HepG2 (cell line): Measurements from ENCODE around the gene TRIM2. TPM values are rescaled to one million over a fixed set of nuclear protein-coding genes. Genes with fewer than 3 reads are reported as not detected.

Experiments
- ATAC-seq: fragments of 200-7000 bp; cut with Tn5 transposase; 3 replicates; pipeline ENCODE4 v1.9.1; 2020; ENCODE audit warnings: mild to moderate bottlenecking, moderate library complexity
- BruUV-seq: library from RNA; stranded (reverse); fragments of 400-500 nt; replicated peaks from 2 replicates; lab custom pipeline; 2021; lab: Mats Ljungman, UMichigan
- CTCF ChIA-PET: fragments of 300-600 bp; formaldehyde crosslinking; extraction: SDS; loops from one replicate; lab custom pipeline; 2021; ENCODE audit warnings: low total read pairs, inconsistent platforms, low intra/inter-chr PET ratio; lab: Yijun Ruan, JAX
- POLR2A ChIA-PET: fragments of 350-600 bp; sonication (Branson Sonifier 250); formaldehyde crosslinking; loops from one replicate; lab custom pipeline; 2020; ENCODE audit warnings: antibody characterized with exemption, inconsistent platforms; lab: Yijun Ruan, JAX
- DNase-seq: peaks from one replicate; pipeline ENCODE4 v3.0.0-alpha.2; 2015; ENCODE audit warnings: low spot score
- FAIRE-seq: peaks from 3 replicates; lab custom pipeline; 2011; peaks lifted over from hg19 to GRCh38; lab: Jason Lieb, UNC
- H2AFZ ChIP-seq: one replicate; pipeline ENCODE4 v1.6.1; 2011; ENCODE audit warnings: low read length, inconsistent platforms
- H3K27ac ChIP-seq: fragments of 300-600 bp; 3 replicates; pipeline ENCODE4 v1.8.0; 2011; ENCODE audit warnings: mixed run types, mild to moderate bottlenecking, mixed read lengths, low read length, inconsistent platforms; ENCODE audit not compliant: insufficient read depth; ENCODE audit errors: extremely low read length
- H3K27me3 ChIP-seq, 2 experiments: fragments of 200-600 bp in 1 of 2; 2 replicates in 1 of 2; 3 replicates in 1 of 2; pipeline versions ENCODE4 v1.6.0 to v1.8.0; 2011; ENCODE audit warnings: low read length in 2 of 2, mild to moderate bottlenecking in 2 of 2, moderate library complexity in 2 of 2, inconsistent platforms in 1 of 2; ENCODE audit not compliant: insufficient read depth in 2 of 2, control insufficient read depth in 1 of 2
- H3K36me3 ChIP-seq, 2 experiments: fragments of 200-600 bp in 1 of 2; replicated peaks in 1 of 2; 2 replicates in 1 of 2; 3 replicates in 1 of 2; pipeline versions ENCODE4 v1.5.1 to v1.8.0; 2011; ENCODE audit warnings: low read length in 2 of 2, inconsistent platforms in 1 of 2; ENCODE audit not compliant: insufficient read depth in 2 of 2, control insufficient read depth in 1 of 2
- H3K4me1 ChIP-seq: 2 replicates; pipeline ENCODE4 v1.5.1; 2012; ENCODE audit warnings: low read length, inconsistent platforms; ENCODE audit not compliant: insufficient read depth
- H3K4me2 ChIP-seq: 2 replicates; pipeline ENCODE4 v1.6.0; 2011; ENCODE audit warnings: low read depth, low read length, inconsistent platforms
- H3K4me3 ChIP-seq, 3 experiments: fragments of 200-600 bp in 1 of 3; sonication (generic), shearing (Covaris generic) in 1 of 3; replicated peaks in 1 of 3; 2 replicates each; pipeline ENCODE4 v1.5.1; 2011 to 2016; ENCODE audit warnings: low read length in 3 of 3, inconsistent platforms in 2 of 3, low read depth in 2 of 3, mild to moderate bottlenecking in 2 of 3, control low read depth in 1 of 3, mixed read lengths in 1 of 3; ENCODE audit not compliant: insufficient read depth in 1 of 3
- H3K79me2 ChIP-seq: one replicate; pipeline ENCODE4 v1.6.1; 2011; ENCODE audit warnings: low read length, inconsistent platforms; ENCODE audit not compliant: insufficient read depth
- H3K9ac ChIP-seq: 2 replicates; pipeline ENCODE4 v1.6.0; 2011; ENCODE audit warnings: mild to moderate bottlenecking, low read depth, low read length, inconsistent platforms; ENCODE audit not compliant: insufficient read depth
- H3K9me3 ChIP-seq: 2 replicates; pipeline ENCODE4 v1.5.1; 2012; ENCODE audit warnings: mild to moderate bottlenecking, low read length
- H4K20me1 ChIP-seq: 2 replicates; pipeline ENCODE4 v1.6.0; 2011; ENCODE audit warnings: inconsistent platforms, mild to moderate bottlenecking, low read length, moderate library complexity; ENCODE audit not compliant: insufficient read depth
- CEBPB ChIP-seq: IDR thresholded peaks from 2 replicates; pipeline ENCODE4 v1.6.1; 2011; ENCODE audit warnings: low read depth, low read length, improper control_type of control experiment, borderline replicate concordance
- CHCHD3 ChIP-seq: sonication (generic); formaldehyde crosslinking; IDR thresholded peaks from 2 replicates; pipeline ENCODE4 v1.8.0; 2022; ENCODE audit warnings: mild to moderate bottlenecking, missing genetic modification reagents, moderate library complexity
- FOSL2 ChIP-seq: sonication (generic); formaldehyde crosslinking; IDR thresholded peaks from 2 replicates; pipeline ENCODE4 v1.4.0; 2020; ENCODE audit warnings: missing genetic modification reagents
- JARID2 ChIP-seq: sonication (generic); formaldehyde crosslinking; IDR thresholded peaks from 2 replicates; pipeline ENCODE4 v1.8.1; 2023; ENCODE audit warnings: missing genetic modification reagents, inconsistent platforms; ENCODE audit not compliant: insufficient replicate concordance
- KDM2A ChIP-seq: sonication (generic); formaldehyde crosslinking; IDR thresholded peaks from 2 replicates; pipeline ENCODE4 v1.4.0; 2020; ENCODE audit warnings: low read depth, missing genetic modification reagents, borderline replicate concordance
- SRY ChIP-seq: sonication (generic); formaldehyde crosslinking; IDR thresholded peaks from 2 replicates; pipeline ENCODE4 v1.8.0; 2022; ENCODE audit warnings: mild to moderate bottlenecking, missing genetic modification reagents
- ZC3H13 ChIP-seq: sonication (generic); formaldehyde crosslinking; IDR thresholded peaks from 2 replicates; pipeline ENCODE4 v1.8.1; 2023; ENCODE audit warnings: mild to moderate bottlenecking, missing genetic modification reagents, moderate library complexity
- ZNF253 ChIP-seq: sonication (generic); formaldehyde crosslinking; IDR thresholded peaks from 2 replicates; pipeline ENCODE4 v1.8.0; 2022; ENCODE audit warnings: mild to moderate bottlenecking, missing genetic modification reagents, borderline replicate concordance
- ZNF598 ChIP-seq: sonication (generic); formaldehyde crosslinking; IDR thresholded peaks from 2 replicates; pipeline ENCODE4 v1.5.1; 2020; ENCODE audit warnings: mild to moderate bottlenecking, missing genetic modification reagents, borderline replicate concordance
- WGBS: methylation state at CpG from one replicate; pipeline ENCODE4 v1.1.6; 2017; ENCODE audit warnings: low lambda C conversion rate; 5-methylcytosine and 5-hydroxymethylcytosine counted together
- in situ Hi-C: cut with HindIII; loops from 2 replicates; pipeline ENCODE4 v1.10.0; 2017; ENCODE audit warnings: low pct_unique_long_range_greater_than_20kb; ENCODE audit not compliant: extremely low pct_ligation_motif_present
- intact Hi-C: fragments of 100-400 bp; cut with micrococcal nuclease; formaldehyde crosslinking; loops from one replicate; pipeline ENCODE4 v1.10.0; 2022; ENCODE audit not compliant: unreplicated experiment
- polyA plus RNA-seq, 8 experiments: library from polyadenylated mRNA; depleted of rRNA in 3 of 8; stranded (reverse) in 7 of 8; unstranded in 1 of 8; fragments of >200 nt; fragmentation: Illumina TruSeq in 4 of 8; extraction: Trizol in 4 of 8; gene quantifications; 2 replicates each; pipeline versions ENCODE4 v1.2.1 to v1.2.3, GENCODE V29; 2011 to 2016; ENCODE audit warnings: low read depth in 4 of 8, missing spikeins in 1 of 8, mixed read lengths in 1 of 8; ENCODE audit not compliant: insufficient read depth in 1 of 8
- total RNA-seq, 5 experiments: library from RNA; depleted of rRNA; stranded (reverse); fragments of >200 nt; fragmentation: Illumina TruSeq; extraction: Trizol; gene quantifications; 2 replicates each; pipeline ENCODE4 v1.2.3, GENCODE V29; 2016; ENCODE audit warnings: low read depth in 1 of 5
- TF ChIP-seq, protein P1 (sequence below): sonication (generic); formaldehyde crosslinking; conservative IDR thresholded peaks from 2 replicates; pipeline ENCODE4 v1.4.0; 2020; ENCODE audit warnings: missing genetic modification reagents
- TF ChIP-seq, protein P2 (sequence below): IDR thresholded peaks from 2 replicates; pipeline ENCODE4 v1.6.1; 2016; ENCODE audit warnings: missing compliant biosample characterization, missing genetic modification reagents, borderline replicate concordance

TRIM2 gene
- total and polyA plus RNA-seq, 2 of the 13 experiments (the other 11 are each of a cell fraction or from before 2014, with no cell fraction given) = 2.1 to 4.2 TPM

DNA sequence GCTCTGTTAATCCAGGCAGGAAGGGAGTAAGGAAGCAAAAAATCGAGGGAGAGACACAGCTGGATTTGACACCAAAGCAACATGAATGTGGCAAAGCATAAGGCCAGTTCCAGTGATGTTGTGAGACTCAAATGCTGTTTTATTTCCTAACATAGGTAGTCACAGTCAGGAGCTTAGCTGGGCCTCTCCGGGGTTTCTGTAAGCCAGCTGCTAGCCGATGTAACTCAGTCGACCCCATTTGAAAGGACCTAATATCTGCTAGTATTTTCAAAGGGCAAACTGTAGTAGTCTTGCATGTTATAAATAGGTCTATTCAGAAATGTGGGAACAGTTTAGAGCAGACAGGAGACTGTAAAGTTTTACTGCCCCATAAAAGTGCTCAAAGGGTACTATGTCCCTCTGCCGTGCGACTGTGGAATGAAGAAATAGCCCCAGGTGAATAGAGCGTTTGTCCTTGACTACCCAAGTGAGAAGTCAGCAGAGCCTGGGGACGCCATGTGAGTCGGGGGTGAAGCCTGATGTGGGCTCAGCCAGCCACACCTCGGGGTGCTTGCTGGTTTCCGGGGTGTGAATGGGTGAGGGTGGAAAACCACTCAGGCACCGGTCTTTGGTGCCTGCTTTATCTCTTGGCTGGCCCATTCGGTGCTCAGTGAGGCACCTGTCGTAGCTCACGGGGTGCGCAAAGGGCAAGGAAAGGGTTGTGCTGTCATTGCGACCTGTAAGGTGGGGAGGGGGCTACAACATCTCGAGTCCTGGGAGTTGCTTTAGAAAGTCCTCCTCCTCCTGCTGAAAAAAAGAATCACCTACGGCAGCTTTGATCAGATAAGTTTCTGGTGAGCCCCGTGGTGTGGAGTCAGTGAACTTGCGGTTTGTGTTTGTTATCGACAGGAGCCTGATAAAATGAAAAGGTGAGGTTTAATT, 745 bp downstream of the TRIM2 start (continued):
- TF ChIP-seq SRY (CRISPR knock-in tag) = no peak

DNA sequence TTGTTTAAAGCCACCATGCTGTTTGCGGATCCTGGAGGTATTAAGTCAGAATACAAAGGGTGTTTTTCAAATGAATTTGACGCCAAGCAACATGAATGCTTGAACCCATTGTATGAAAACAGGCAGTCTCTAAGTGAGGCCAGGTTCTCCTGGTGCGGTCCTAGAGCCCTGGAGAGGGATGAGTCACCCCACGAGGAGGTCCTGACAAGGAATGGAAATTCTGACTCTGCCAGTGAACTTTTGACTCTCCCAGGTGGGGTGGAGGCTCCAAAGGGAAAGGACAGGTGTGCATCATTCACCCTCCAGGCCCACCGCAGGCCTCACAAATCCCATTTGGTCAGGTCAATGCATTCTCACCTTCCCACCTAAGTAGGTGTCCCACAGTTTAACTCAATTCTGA, 1.5 kb downstream of the TRIM2 start:
- Histone ChIP-seq H3K9ac (no peak overlapping the region), H3K4me3 (peak overlapping the region in 1 of 3 experiments; percentile 51; a peak in 1 of 6 replicates), H3K4me1 (peaks cover 44% of the 10 kb centered on the region), H3K79me2 (no peaks in the 10 kb centered on the region), H4K20me1 (peaks cover 3% of the 10 kb centered on the region; the same call in 1 of the 2 replicates), H3K27ac (no peak overlapping the region), H2AFZ (no peak overlapping the region), H3K36me3 (no peaks in the 10 kb centered on the region), H3K27me3 (peaks cover 0 to 16% of the 10 kb centered on the region in 2 experiments; a peak in 2 of 5 replicates), H3K4me2 (peak overlapping the region; percentile 84), H3K9me3 (no peaks in the 10 kb centered on the region)
- FAIRE-seq (no peak), ATAC-seq (no peak), DNase-seq (no peak)
- TF ChIP-seq FOSL2 (CRISPR knock-in tag) (peak; percentile 40), ZNF598 (CRISPR knock-in tag) (no peak)
- ChIA-PET POLR2A (no interaction called here), CTCF (no interaction called here)
- intact Hi-C loops (loop anchor here (5.0 to 10.0 kb wide), 2 partner anchors 369 to 437 kb away; no protein-coding TSS in a partner anchor), in situ Hi-C loops (no loop called here)
- BruUV-seq = no TSS peak
- WGBS = 18% methylated on average over 4 of the region's 5 CpGs

- CTCF ChIA-PET = interaction anchor here (2.5 kb wide), 1 partner anchor 112 kb away, joined by 13 read pairs; no protein-coding TSS in a partner anchor
- peaks cover 0 to 16% of the 10 kb centered on the region in 2 experiments; a peak in 2 of 5 replicates for H3K27me3 ChIP-seq
- H3K9me3 ChIP-seq = no peaks in the 10 kb centered on the region
- intact Hi-C loops (loop anchor here (5.0 to 10.0 kb wide), 2 partner anchors 368 to 436 kb away; no protein-coding TSS in a partner anchor), in situ Hi-C loops (no loop called here)
- FAIRE-seq (no peak), DNase-seq (no peak), ATAC-seq (no peak)
- no peak overlapping the region for H3K9ac ChIP-seq
- H3K4me1 ChIP-seq = peaks cover 44% of the 10 kb centered on the region
- no peaks in the 10 kb centered on the region for H3K79me2 ChIP-seq
- H3K27ac ChIP-seq = no peak overlapping the region
- WGBS = 63% methylated on average over 5 of the region's 5 CpGs
- H3K4me3 ChIP-seq = no peak overlapping the region
- H3K36me3 ChIP-seq = no peaks in the 10 kb centered on the region
- peaks cover 3% of the 10 kb centered on the region; the same call in 1 of the 2 replicates for H4K20me1 ChIP-seq
- POLR2A ChIA-PET = no interaction called here
- no peak overlapping the region for H3K4me2 ChIP-seq
- H2AFZ ChIP-seq = no peak overlapping the region
- no TSS peak for BruUV-seq
- TF ChIP-seq, protein P1, sequence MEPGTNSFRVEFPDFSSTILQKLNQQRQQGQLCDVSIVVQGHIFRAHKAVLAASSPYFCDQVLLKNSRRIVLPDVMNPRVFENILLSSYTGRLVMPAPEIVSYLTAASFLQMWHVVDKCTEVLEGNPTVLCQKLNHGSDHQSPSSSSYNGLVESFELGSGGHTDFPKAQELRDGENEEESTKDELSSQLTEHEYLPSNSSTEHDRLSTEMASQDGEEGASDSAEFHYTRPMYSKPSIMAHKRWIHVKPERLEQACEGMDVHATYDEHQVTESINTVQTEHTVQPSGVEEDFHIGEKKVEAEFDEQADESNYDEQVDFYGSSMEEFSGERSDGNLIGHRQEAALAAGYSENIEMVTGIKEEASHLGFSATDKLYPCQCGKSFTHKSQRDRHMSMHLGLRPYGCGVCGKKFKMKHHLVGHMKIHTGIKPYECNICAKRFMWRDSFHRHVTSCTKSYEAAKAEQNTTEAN (CRISPR knock-in tag) = no peak
- TF ChIP-seq, protein P2, sequence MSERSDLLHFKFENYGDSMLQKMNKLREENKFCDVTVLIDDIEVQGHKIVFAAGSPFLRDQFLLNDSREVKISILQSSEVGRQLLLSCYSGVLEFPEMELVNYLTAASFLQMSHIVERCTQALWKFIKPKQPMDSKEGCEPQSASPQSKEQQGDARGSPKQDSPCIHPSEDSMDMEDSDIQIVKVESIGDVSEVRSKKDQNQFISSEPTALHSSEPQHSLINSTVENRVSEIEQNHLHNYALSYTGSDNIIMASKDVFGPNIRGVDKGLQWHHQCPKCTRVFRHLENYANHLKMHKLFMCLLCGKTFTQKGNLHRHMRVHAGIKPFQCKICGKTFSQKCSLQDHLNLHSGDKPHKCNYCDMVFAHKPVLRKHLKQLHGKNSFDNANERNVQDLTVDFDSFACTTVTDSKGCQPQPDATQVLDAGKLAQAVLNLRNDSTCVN (CRISPR knock-in tag) = no peak
- TF ChIP-seq ZC3H13 (no peak), CEBPB (no peak), CHCHD3 (CRISPR knock-in tag) (no peak), JARID2 (no peak), KDM2A (no peak), ZNF253 (CRISPR knock-in tag) (no peak)
These were observed 2.3 kb downstream of the TRIM2 start for GRCh38 chr4:153206534-153206933.
